Aortic smooth muscle cell (primary cell): ENCODE data around the gene ULK1. TPM values are rescaled to one million over a fixed set of nuclear protein-coding genes. Genes with fewer than 3 reads are reported as not detected.

Experiments
- total RNA-seq: library from RNA; depleted of rRNA; stranded (reverse); fragments of >200 nt; gene quantifications from 2 replicates; pipeline ENCODE4 v1.2.3, GENCODE V29; 2014

Gene ULK1
- total RNA-seq = 4.5 and 9.1 TPM in 2 replicates

DNA sequence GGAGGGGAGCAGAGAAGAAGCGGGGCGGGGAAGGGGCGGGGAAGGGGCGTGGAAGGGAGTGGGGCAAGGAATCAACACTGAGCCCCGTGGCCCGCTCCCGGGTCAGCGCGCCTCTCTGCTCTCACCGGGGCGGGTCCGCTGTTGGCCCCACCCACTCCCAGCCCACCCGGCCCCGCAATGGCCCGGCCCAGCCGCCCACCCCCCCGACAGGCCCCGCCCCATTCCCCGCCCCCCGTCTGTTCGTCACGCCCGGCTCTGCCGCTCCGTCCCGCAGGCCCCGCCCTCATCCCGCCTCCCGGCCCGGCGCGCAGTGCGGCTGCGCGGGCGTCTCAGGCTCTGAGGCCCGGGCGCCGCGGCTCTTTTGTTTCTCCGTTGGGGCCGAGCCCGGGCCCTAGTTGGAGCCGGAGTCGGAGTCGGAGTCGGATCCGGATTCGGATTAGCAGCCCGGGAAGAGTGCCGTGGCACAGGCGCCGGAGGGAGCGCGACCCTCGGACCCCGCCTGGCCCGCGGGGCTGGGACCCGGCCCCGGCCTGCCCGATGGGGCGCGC lies at the start of gene ULK1:
ULK1 (plus strand) TSS at position 310 of the 548 bp plus-strand sequence. CDS start 380 bp downstream, outside the sequence.

DNA sequence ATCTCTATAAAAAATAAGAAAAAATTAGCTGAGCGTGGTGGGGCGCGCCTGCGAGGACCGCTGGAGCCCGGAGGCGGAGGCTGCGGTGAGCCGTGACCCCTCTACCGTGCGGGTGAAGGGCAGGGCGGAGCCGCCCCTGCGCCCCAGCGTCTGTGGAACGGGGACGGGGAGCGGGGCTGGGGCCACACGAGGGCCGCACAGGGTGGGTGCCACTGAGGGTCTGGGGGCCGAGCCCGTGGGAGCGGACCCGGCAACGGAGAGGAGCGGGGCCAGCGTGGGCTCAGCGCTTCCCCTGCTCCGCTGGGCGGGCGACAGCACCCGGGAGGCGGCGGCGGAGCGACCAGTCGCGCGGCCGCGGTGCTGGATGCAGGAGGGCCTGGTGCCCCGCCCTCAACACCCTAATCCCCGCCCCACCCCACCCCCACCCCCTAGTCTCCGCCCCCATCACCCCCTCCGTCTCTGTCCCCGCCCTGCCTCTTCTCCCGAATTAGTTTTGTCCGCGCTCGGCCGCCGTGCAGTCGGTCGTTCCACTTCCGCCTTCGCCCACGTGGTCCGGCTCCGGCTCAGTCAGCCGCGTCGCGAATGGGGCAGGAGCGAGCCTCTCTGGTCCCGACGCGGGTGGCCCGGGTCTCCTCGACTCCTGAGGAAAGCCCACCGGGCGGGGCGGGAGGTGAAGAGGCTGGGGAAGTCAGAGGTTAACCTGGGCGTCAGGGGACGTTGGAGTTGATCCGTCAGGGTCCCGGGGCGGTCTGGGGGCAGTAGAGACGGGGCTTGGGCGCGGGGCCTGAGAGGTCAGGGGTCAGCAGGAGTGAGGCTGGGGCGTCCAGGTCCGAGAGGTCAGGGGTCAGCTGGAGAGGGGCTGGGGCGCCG lies 34.5 kb downstream of the ULK1 start, which contains the start of gene PUS1:
PUS1 (plus strand) TSS at position 566 of the 870 bp plus-strand sequence. CDS start 447 bp downstream, outside the sequence.

DNA sequence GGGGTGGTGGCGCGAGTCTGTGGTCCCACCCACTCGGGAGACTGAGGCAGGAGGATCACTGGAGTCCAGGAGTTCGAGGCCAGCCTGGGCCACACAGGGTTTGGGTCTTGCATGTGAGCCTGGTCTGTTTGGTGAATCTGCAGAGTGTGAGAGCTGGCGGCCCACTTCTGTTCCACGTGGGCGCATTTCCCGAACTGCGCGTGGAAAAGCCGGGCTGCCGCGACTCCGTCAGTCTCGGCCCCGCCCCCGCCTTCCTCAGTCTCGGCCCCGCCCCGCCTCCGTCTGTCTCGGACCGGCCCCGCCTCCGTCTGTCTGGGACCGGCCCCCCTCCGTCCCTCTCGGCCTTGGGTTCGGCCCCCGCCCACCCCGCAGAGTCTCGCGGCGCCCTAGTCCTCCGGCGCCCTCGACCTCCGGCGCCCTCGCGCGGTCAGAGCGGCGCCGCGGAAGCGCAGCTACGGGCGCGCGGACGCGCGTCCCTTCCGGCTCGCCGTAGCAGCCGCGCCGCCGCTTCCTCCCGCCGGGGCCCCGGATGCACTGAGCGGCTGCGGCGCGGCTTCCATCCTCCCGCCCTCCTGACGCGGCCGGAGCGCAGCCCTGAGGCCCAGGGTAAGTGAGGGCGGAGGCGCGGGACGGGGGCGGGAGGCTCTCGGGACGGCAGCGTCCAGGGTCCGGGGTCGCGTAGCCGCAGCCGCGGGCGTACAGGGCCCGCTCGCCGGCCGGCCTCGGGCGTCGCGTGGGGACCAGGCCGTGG lies 55.2 kb downstream of the ULK1 start, which contains the start of gene EP400:
EP400 (plus strand) TSS at position 512 of the 751 bp plus-strand sequence. CDS start 10,678 bp downstream, outside the sequence.

Other genes with a start within 250 kb of the ULK1 start
- gene SFSWAP, start 183.5 kb upstream of the ULK1 start, total RNA-seq = 20.2 and 21.3 TPM in 2 replicates
- 3.7 and 4.2 TPM in 2 replicates for gene MMP17, start 66.2 kb upstream of the ULK1 start, total RNA-seq
- gene PUS1, start 34.7 kb downstream of the ULK1 start, total RNA-seq = 7.4 and 9.6 TPM in 2 replicates
- gene EP400, start 55.3 kb downstream of the ULK1 start, total RNA-seq = 7.4 and 11.1 TPM in 2 replicates
- gene DDX51, start 249.7 kb downstream of the ULK1 start, total RNA-seq = 5.2 and 8.9 TPM in 2 replicates
- gene NOC4L, start 249.8 kb downstream of the ULK1 start, total RNA-seq = 6.3 and 9.2 TPM in 2 replicates